ENCODE data around the gene PSMB10. TPM values are rescaled to one million over a fixed set of nuclear protein-coding genes. Genes with fewer than 3 reads are reported as not detected.
"Not testable (repeated sequence)": the region's sequence is repeated elsewhere in the genome, so short reads cannot be mapped to it uniquely, and the experiment has no call there.

Gene PSMB10
- polyA plus RNA-seq, 4 donors, result 20.3 to 39.4 (median 28.3) TPM

- DNase-seq (ENCODE audit: low read depth in 4 of 4, low spot score in 2 of 4), result no peak
Measured at GRCh38 chr16:67943256-67943618, 6.6 kb upstream of the PSMB10 start.

GRCh38 chr16:67942510-67943255 is 6.0 kb upstream of the PSMB10 start:
- DNase-seq (ENCODE audit: low read depth in 4 of 4, low spot score in 2 of 4), result no peak

- DNase-seq (ENCODE audit: low read depth in 4 of 4, low spot score in 2 of 4), result no peak
Measured at GRCh38 chr16:67942200-67942509, 5.5 kb upstream of the PSMB10 start.

GRCh38 chr16:67941469-67942199 is 5.0 kb upstream of the PSMB10 start:
- no peak for DNase-seq (ENCODE audit: low read depth in 4 of 4, low spot score in 2 of 4)

GRCh38 chr16:67940446-67941089 is 3.9 kb upstream of the PSMB10 start:
- DNase-seq (ENCODE audit: low read depth in 4 of 4, low spot score in 2 of 4), result no peak

- no peak for DNase-seq (ENCODE audit: low read depth in 4 of 4, low spot score in 2 of 4)
Measured at GRCh38 chr16:67939507-67940445, 3.1 kb upstream of the PSMB10 start.

- DNase-seq (ENCODE audit: low read depth in 4 of 4, low spot score in 2 of 4), result not testable (repeated sequence)
Measured at GRCh38 chr16:67937713-67938112, 1.1 kb upstream of the PSMB10 start.

GRCh38 chr16:67936880-67937605 is 393 bp upstream of the PSMB10 start:
- no peak for DNase-seq (ENCODE audit: low read depth in 4 of 4, low spot score in 2 of 4)

GRCh38 chr16:67935402-67936123 is 1.1 kb downstream of the PSMB10 start:
- DNase-seq (ENCODE audit: low read depth in 4 of 4, low spot score in 2 of 4), result peak; percentile 82 to 94 (median 88)

GRCh38 chr16:67935101-67935401 is 1.6 kb downstream of the PSMB10 start:
- no peak for DNase-seq (ENCODE audit: low read depth in 4 of 4, low spot score in 2 of 4)

- no peak for DNase-seq (ENCODE audit: low read depth in 4 of 4, low spot score in 2 of 4)
Measured at GRCh38 chr16:67934306-67935100, 2.1 kb downstream of the PSMB10 start.

- DNase-seq (ENCODE audit: low read depth in 4 of 4, low spot score in 2 of 4), result no peak
Measured at GRCh38 chr16:67933805-67934204, 2.8 kb downstream of the PSMB10 start.

- no peak for DNase-seq (ENCODE audit: low read depth in 4 of 4, low spot score in 2 of 4)
Measured at GRCh38 chr16:67932462-67932840, 4.2 kb downstream of the PSMB10 start.

GRCh38 chr16:67931712-67932461 is 4.8 kb downstream of the PSMB10 start, which contains the start of gene CTRL:
Gene CTRL (minus strand): TSS chr16:67931862. CDS start chr16:67931852, 10 bp downstream.
- no peak for DNase-seq (ENCODE audit: low read depth in 4 of 4, low spot score in 2 of 4)

- DNase-seq (ENCODE audit: low read depth in 4 of 4, low spot score in 2 of 4), result no peak
Measured at GRCh38 chr16:67930678-67931211, 5.9 kb downstream of the PSMB10 start.

GRCh38 chr16:67930191-67930590 is 6.5 kb downstream of the PSMB10 start:
- DNase-seq (ENCODE audit: low read depth in 4 of 4, low spot score in 2 of 4), result no peak

- DNase-seq (ENCODE audit: low read depth in 4 of 4, low spot score in 2 of 4), result peak in 1 of 4 donors; percentile 44
Measured at GRCh38 chr16:67928561-67929364, 7.9 kb downstream of the PSMB10 start.
